Gastrocnemius medialis (tissue), 4 donors: ENCODE data around the gene VTI1A. TPM values are rescaled to one million over a fixed set of nuclear protein-coding genes. Genes with fewer than 3 reads are reported as not detected.
A peak's percentile ranks its signal among the peaks of the same experiment; 100 is the strongest.

ENCODE experiments used
- ATAC-seq, 2 donors: fragments of 150-250 bp; one replicate each; pipeline ENCODE4 v1.9.1; 2016
- DNase-seq, 2 donors: peaks; one replicate each; pipeline ENCODE4 v3.0.0-alpha.2; 2019
- H3K27ac ChIP-seq, 4 donors: fragments of 200-600 bp; sonication (generic); 1 replicate in 1 of 4; 2 replicates in 3 of 4; pipeline ENCODE4 v1.5.1; 2016 to 2018; ENCODE audit warnings: mild to moderate bottlenecking in 2 of 4, moderate library complexity in 1 of 4
- H3K27me3 ChIP-seq, 3 donors: fragments of 200-600 bp; sonication (generic) in 2 of 3; 1 replicate in 1 of 3; 2 replicates in 2 of 3; pipeline versions ENCODE4 v1.5.1 to v1.6.0; 2016 to 2019; ENCODE audit warnings: mild to moderate bottlenecking in 1 of 3, moderate library complexity in 1 of 3
- H3K36me3 ChIP-seq, 2 donors: fragments of 200-600 bp; sonication (generic) in 1 of 2; one replicate each; pipeline ENCODE4 v1.5.1; 2017 to 2018
- H3K4me1 ChIP-seq, 2 donors: fragments of 200-600 bp; sonication (generic) in 1 of 2; one replicate each; pipeline ENCODE4 v1.5.1; 2016 to 2017; ENCODE audit warnings: mild to moderate bottlenecking in 2 of 2
- H3K4me3 ChIP-seq, 4 donors: fragments of 200-600 bp; sonication (generic) in 3 of 4; 1 replicate in 1 of 4; 2 replicates in 3 of 4; pipeline ENCODE4 v1.5.1; 2016 to 2019; ENCODE audit warnings: mild to moderate bottlenecking in 2 of 4
- H3K9me3 ChIP-seq, 3 donors: fragments of 200-600 bp; sonication (generic) in 2 of 3; 1 replicate in 1 of 3; 2 replicates in 2 of 3; pipeline ENCODE4 v1.5.1; 2016 to 2019
- POLR2A ChIP-seq, 2 donors: fragments of 450-650 bp; IDR thresholded peaks; one replicate each; pipeline ENCODE4 v1.6.1; 2017; ENCODE audit warnings: antibody characterized with exemption in 2 of 2, mild to moderate bottlenecking in 2 of 2, moderate library complexity in 2 of 2
- in situ Hi-C, 4 donors: fragments of 200-750 bp; cut with MboI; loops; one replicate each; pipeline versions ENCODE4 v1.15.0 to v1.8.0; 2017; ENCODE audit warnings: low sequenced_read_pairs in 4 of 4
- intact Hi-C: fragments of 100-400 bp; cut with DNase I; formaldehyde crosslinking; loops from one replicate; pipeline ENCODE4 v1.15.1; 2023; ENCODE audit warnings: low total_unique reads
- total RNA-seq, 4 donors: library from RNA; depleted of rRNA; stranded (reverse); fragments of >200 nt; gene quantifications; one replicate each; pipeline versions ENCODE4 v1.1.0 to v1.2.3, GENCODE V29; 2016
- TF ChIP-seq, protein P1 (sequence below), 5 experiments: fragments of 450-650 bp in 3 of 5; fragments of 200-600 bp in 2 of 5; sonication (generic) in 2 of 5; IDR thresholded peaks in 4 of 5; conservative IDR thresholded peaks in 1 of 5; 1 replicate in 4 of 5; 2 replicates in 1 of 5; pipeline ENCODE4 v1.5.1; 2016 to 2019; ENCODE audit warnings: antibody characterized with exemption in 5 of 5, mild to moderate bottlenecking in 3 of 5, moderate library complexity in 3 of 5

The VTI1A gene
- total RNA-seq, 4 donors from 2014 or later = 26.5 to 51.2 (median 30.6) TPM

GRCh38 chr10:112842832-112843360 is 395.9 kb downstream of the VTI1A start:
- no peak overlapping the region for H3K27ac ChIP-seq
- no peaks in the 10 kb centered on the region for H3K27me3 ChIP-seq
- ATAC-seq (peak; percentile 33 to 44), DNase-seq (no peak)
- H3K9me3 ChIP-seq = peaks cover 0 to 5% (median 0%) of the 10 kb centered on the region in 3 donors
- H3K36me3 ChIP-seq = no peaks in the 10 kb centered on the region
- H3K4me1 ChIP-seq = peaks cover 9 to 12% of the 10 kb centered on the region in 2 donors
- intact Hi-C loops = no loop called here
- no peak overlapping the region for H3K4me3 ChIP-seq
- in situ Hi-C loops = no loop called here
- TF ChIP-seq, protein P1, sequence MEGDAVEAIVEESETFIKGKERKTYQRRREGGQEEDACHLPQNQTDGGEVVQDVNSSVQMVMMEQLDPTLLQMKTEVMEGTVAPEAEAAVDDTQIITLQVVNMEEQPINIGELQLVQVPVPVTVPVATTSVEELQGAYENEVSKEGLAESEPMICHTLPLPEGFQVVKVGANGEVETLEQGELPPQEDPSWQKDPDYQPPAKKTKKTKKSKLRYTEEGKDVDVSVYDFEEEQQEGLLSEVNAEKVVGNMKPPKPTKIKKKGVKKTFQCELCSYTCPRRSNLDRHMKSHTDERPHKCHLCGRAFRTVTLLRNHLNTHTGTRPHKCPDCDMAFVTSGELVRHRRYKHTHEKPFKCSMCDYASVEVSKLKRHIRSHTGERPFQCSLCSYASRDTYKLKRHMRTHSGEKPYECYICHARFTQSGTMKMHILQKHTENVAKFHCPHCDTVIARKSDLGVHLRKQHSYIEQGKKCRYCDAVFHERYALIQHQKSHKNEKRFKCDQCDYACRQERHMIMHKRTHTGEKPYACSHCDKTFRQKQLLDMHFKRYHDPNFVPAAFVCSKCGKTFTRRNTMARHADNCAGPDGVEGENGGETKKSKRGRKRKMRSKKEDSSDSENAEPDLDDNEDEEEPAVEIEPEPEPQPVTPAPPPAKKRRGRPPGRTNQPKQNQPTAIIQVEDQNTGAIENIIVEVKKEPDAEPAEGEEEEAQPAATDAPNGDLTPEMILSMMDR (IDR thresholded peaks at IDR 0.05 in 4 of 5, conservative IDR thresholded peaks at IDR 0.05 in 1 of 5) = no peak
- TF ChIP-seq POLR2A (IDR thresholded peaks at IDR 0.05) = no peak

- no peak for DNase-seq
Observed at GRCh38 chr10:112843623-112844022, 396.6 kb downstream of the VTI1A start.

GRCh38 chr10:112844681-112845544 is 397.9 kb downstream of the VTI1A start:
- no peak overlapping the region for H3K4me3 ChIP-seq
- no peak overlapping the region for H3K27ac ChIP-seq
- intact Hi-C loops = no loop called here
- no peaks in the 10 kb centered on the region for H3K27me3 ChIP-seq
- no peaks in the 10 kb centered on the region for H3K36me3 ChIP-seq
- DNase-seq (no peak), ATAC-seq (no peak)
- in situ Hi-C loops = no loop called here
- no peak for TF ChIP-seq POLR2A (IDR thresholded peaks at IDR 0.05)
- TF ChIP-seq, protein P1 (IDR thresholded peaks at IDR 0.05 in 4 of 5, conservative IDR thresholded peaks at IDR 0.05 in 1 of 5) = no peak
- H3K9me3 ChIP-seq = peaks cover 0 to 7% (median 0%) of the 10 kb centered on the region in 3 donors
- peaks cover 9 to 12% of the 10 kb centered on the region in 2 donors for H3K4me1 ChIP-seq

More at GRCh38 chr10:112843623-112844022, 396.6 kb downstream of the VTI1A start:
- H3K9me3 ChIP-seq = peaks cover 0 to 7% (median 0%) of the 10 kb centered on the region in 3 donors
- no peak for TF ChIP-seq POLR2A (IDR thresholded peaks at IDR 0.05)
- TF ChIP-seq, protein P1 (IDR thresholded peaks at IDR 0.05 in 4 of 5, conservative IDR thresholded peaks at IDR 0.05 in 1 of 5) = no peak
- intact Hi-C loops = no loop called here
- H3K27me3 ChIP-seq = no peaks in the 10 kb centered on the region
- no peak overlapping the region for H3K27ac ChIP-seq
- no peak for ATAC-seq
- in situ Hi-C loops = no loop called here
- no peaks in the 10 kb centered on the region for H3K36me3 ChIP-seq
- peaks cover 9 to 12% of the 10 kb centered on the region in 2 donors for H3K4me1 ChIP-seq
- no peak overlapping the region for H3K4me3 ChIP-seq

DNA sequence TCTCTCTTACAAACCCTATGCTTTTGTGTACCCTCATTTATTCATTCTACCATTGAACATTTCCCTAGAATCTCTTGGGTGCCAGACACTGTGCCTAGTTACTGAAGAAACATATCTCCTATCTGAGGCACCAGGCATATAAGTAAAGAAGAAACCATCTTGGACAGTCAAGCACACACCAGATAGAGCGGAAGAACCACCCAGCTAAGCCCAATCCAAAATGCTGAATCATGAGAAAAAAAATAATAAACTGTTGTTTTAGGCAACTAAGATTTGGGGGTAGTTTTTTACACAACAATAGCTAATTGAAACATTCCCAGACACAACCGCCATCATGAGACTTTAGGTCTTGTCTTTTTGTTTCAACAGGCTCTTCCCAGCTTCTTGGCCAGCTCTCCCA is 400.8 kb downstream of the VTI1A start:
- no peak for ATAC-seq
- in situ Hi-C loops (no loop called here), intact Hi-C loops (no loop called here)
- Histone ChIP-seq H3K9me3 (peaks cover 0 to 7% (median 0%) of the 10 kb centered on the region in 3 donors), H3K4me1 (peaks cover 3 to 6% of the 10 kb centered on the region in 2 donors), H3K27ac (no peak overlapping the region), H3K27me3 (no peaks in the 10 kb centered on the region), H3K4me3 (no peak overlapping the region), H3K36me3 (no peaks in the 10 kb centered on the region)
- DNase-seq = no peak
- no peak for TF ChIP-seq POLR2A (IDR thresholded peaks at IDR 0.05)
- TF ChIP-seq, protein P1 (IDR thresholded peaks at IDR 0.05 in 4 of 5, conservative IDR thresholded peaks at IDR 0.05 in 1 of 5) = no peak
